GM23338 (cell line): ENCODE results near the gene C1orf87. TPM values are rescaled to one million over a fixed set of nuclear protein-coding genes. Genes with fewer than 3 reads are reported as not detected.

Experiments used
- ATAC-seq: fragments of 200-7000 bp; cut with Tn5 transposase; 3 replicates; pipeline ENCODE4 v1.9.1; 2020
- DNase-seq: peaks from one replicate; pipeline ENCODE4 v3.0.0-alpha.2; 2015; ENCODE audit warnings: low spot score
- H2AFZ ChIP-seq: fragments of 200-600 bp; sonication (generic); 2 replicates; pipeline ENCODE4 v1.8.0; 2016; ENCODE audit warnings: antibody characterized with exemption, mild to moderate bottlenecking, moderate library complexity
- H3F3A ChIP-seq: fragments of 200-600 bp; sonication (generic); replicated peaks from 2 replicates; pipeline ENCODE4 v1.8.0; 2017; ENCODE audit warnings: antibody characterized with exemption, mixed run types, low read depth
- H3K27ac ChIP-seq: fragments of 200-600 bp; sonication (generic); 2 replicates; pipeline ENCODE4 v1.6.1; 2016; ENCODE audit warnings: low read depth
- H3K27me3 ChIP-seq: fragments of 200-600 bp; sonication (generic); 2 replicates; pipeline ENCODE4 v1.8.0; 2016; ENCODE audit warnings: mild to moderate bottlenecking, mixed run types, moderate library complexity; ENCODE audit not compliant: insufficient read depth
- H3K36me3 ChIP-seq: fragments of 200-600 bp; sonication (generic); 2 replicates; pipeline ENCODE4 v1.8.0; 2016; ENCODE audit warnings: mild to moderate bottlenecking; ENCODE audit not compliant: insufficient read depth
- H3K4me1 ChIP-seq: fragments of 200-600 bp; sonication (generic); 2 replicates; pipeline ENCODE4 v1.8.0; 2016; ENCODE audit warnings: mild to moderate bottlenecking, moderate library complexity; ENCODE audit not compliant: insufficient read depth
- H3K4me2 ChIP-seq: fragments of 200-600 bp; sonication (generic); 2 replicates; pipeline ENCODE4 v1.7.1; 2017; ENCODE audit warnings: mixed run types
- H3K4me3 ChIP-seq: fragments of 200-600 bp; sonication (generic); 2 replicates; pipeline ENCODE4 v1.6.1; 2016; ENCODE audit warnings: mixed run types
- H3K79me2 ChIP-seq: fragments of 200-600 bp; sonication (generic); replicated peaks from 2 replicates; pipeline ENCODE4 v1.8.0; 2017; ENCODE audit warnings: mild to moderate bottlenecking; ENCODE audit not compliant: insufficient read depth
- H3K9me2 ChIP-seq: fragments of 200-600 bp; sonication (generic); 2 replicates; pipeline ENCODE4 v1.8.0; 2017; ENCODE audit not compliant: insufficient read depth
- H4K20me1 ChIP-seq: fragments of 200-600 bp; sonication (generic); replicated peaks from 2 replicates; pipeline ENCODE4 v1.8.0; 2017; ENCODE audit warnings: mild to moderate bottlenecking; ENCODE audit not compliant: insufficient read depth
- H3K27ac Mint-ChIP-seq: 2 replicates; pipeline ENCODE4 v1.8.0; 2020; ENCODE audit warnings: inconsistent platforms, mild to moderate bottlenecking, moderate library complexity, mixed read lengths
- H3K27me3 Mint-ChIP-seq: 3 replicates; pipeline ENCODE4 v1.8.0; 2022; ENCODE audit warnings: low read depth, mild to moderate bottlenecking, moderate library complexity, mixed read lengths, inconsistent platforms; ENCODE audit not compliant: insufficient read depth, poor library complexity
- H3K36me3 Mint-ChIP-seq: 3 replicates; pipeline ENCODE4 v1.8.0; 2021; ENCODE audit warnings: low read depth, mild to moderate bottlenecking, inconsistent platforms, moderate library complexity, mixed read lengths
- H3K4me1 Mint-ChIP-seq: 3 replicates; pipeline ENCODE4 v1.8.0; 2020; ENCODE audit warnings: mild to moderate bottlenecking, inconsistent platforms, mixed read lengths
- H3K4me3 Mint-ChIP-seq: 3 replicates; pipeline ENCODE4 v1.8.0; 2021; ENCODE audit warnings: moderate library complexity, mild to moderate bottlenecking, inconsistent platforms, mixed read lengths
- H3K9me3 Mint-ChIP-seq: 3 replicates; pipeline ENCODE4 v1.8.0; 2020; ENCODE audit warnings: moderate library complexity, mild to moderate bottlenecking, inconsistent platforms, mixed read lengths
- CREB1 ChIP-seq: fragments of 250-450 bp; sonication (Bioruptor Pico); IDR thresholded peaks from 2 replicates; pipeline ENCODE4 v1.5.0; 2020; ENCODE audit warnings: low read depth, mild to moderate bottlenecking, moderate library complexity
- ETS1 ChIP-seq: IDR thresholded peaks from 2 replicates; pipeline ENCODE4 v1.6.1; 2016; ENCODE audit warnings: antibody characterized with exemption
- EZH2phosphoT487 ChIP-seq: fragments of 200-600 bp; sonication (generic); IDR thresholded peaks from one replicate; pipeline ENCODE4 v1.8.1; 2018; ENCODE audit warnings: antibody characterized with exemption; ENCODE audit not compliant: unreplicated experiment
- NANOG ChIP-seq: IDR thresholded peaks from 2 replicates; pipeline ENCODE4 v1.6.1; 2016; ENCODE audit warnings: antibody characterized with exemption, borderline replicate concordance
- REST ChIP-seq: IDR thresholded peaks from one replicate; pipeline ENCODE4 v1.6.1; 2018; ENCODE audit warnings: antibody characterized with exemption; ENCODE audit not compliant: unreplicated experiment
- ZNF331 ChIP-seq: fragments of 250-450 bp; sonication (Bioruptor Pico); IDR thresholded peaks from 2 replicates; pipeline ENCODE4 v1.5.0; 2020; ENCODE audit warnings: low read depth, mild to moderate bottlenecking, moderate library complexity
- polyA plus RNA-seq: library from polyadenylated mRNA; unstranded; fragments of >200 nt; fragmentation: Nextera tagmentation; extraction: Ambion mirVana; gene quantifications from 2 replicates; pipeline ENCODE4 v1.2.1, GENCODE V29; 2016
- total RNA-seq: library from RNA; depleted of rRNA; stranded (reverse); fragments of >200 nt; shearing (Covaris generic); gene quantifications from 2 replicates; pipeline ENCODE4 v1.2.3, GENCODE V29; 2014
- TF ChIP-seq, protein P1 (sequence below): fragments of 250-450 bp; sonication (Bioruptor Pico); IDR thresholded peaks from 2 replicates; pipeline ENCODE4 v1.5.0; 2020; ENCODE audit warnings: mild to moderate bottlenecking, moderate library complexity
- TF ChIP-seq, protein P2 (sequence below), 2 experiments: fragments of 200-600 bp in 1 of 2; sonication (generic) in 1 of 2; conservative IDR thresholded peaks; 2 replicates each; pipeline versions ENCODE4 v1.5.1 to v1.6.1; 2016 to 2017; ENCODE audit warnings: antibody characterized with exemption in 2 of 2, low read depth in 2 of 2, mild to moderate bottlenecking in 2 of 2, moderate library complexity in 1 of 2

The C1orf87 gene
- total and polyA plus RNA-seq, 2 experiments from 2014 or later: 0.07 to 0.21 TPM

GRCh38 chr1:60055336-60055735 is 18.2 kb downstream of the C1orf87 start:
- Histone ChIP-seq H3K4me3 (no peak overlapping the region), H3K4me1 (no peaks in the 10 kb centered on the region), H3K9me2 (no peaks in the 10 kb centered on the region), H4K20me1 (no peaks in the 10 kb centered on the region), H3K36me3 (no peaks in the 10 kb centered on the region), H3K27ac (no peak overlapping the region), H3K4me2 (no peak overlapping the region), H3K27me3 (no peaks in the 10 kb centered on the region), H2AFZ (no peak overlapping the region), H3F3A (no peaks in the 10 kb centered on the region), H3K79me2 (no peaks in the 10 kb centered on the region)
- Mint-ChIP-seq H3K4me3 (no peak overlapping the region), H3K4me1 (peaks cover 6% of the 10 kb centered on the region; the same call in 1 of the 3 replicates), H3K9me3 (peaks cover 4% of the 10 kb centered on the region; the same call in 1 of the 3 replicates), H3K27me3 (no peaks in the 10 kb centered on the region), H3K36me3 (no peaks in the 10 kb centered on the region; the same call in 2 of the 3 replicates), H3K27ac (no peak overlapping the region)
- DNase-seq (no peak), ATAC-seq (no peak)
- TF ChIP-seq ETS1 (no peak), REST (no peak)

GRCh38 chr1:60054374-60054773 is 19.2 kb downstream of the C1orf87 start:
- peaks cover 3% of the 10 kb centered on the region; the same call in 1 of the 3 replicates for H3K4me1 Mint-ChIP-seq
- no peaks in the 10 kb centered on the region for H3F3A ChIP-seq
- no peak overlapping the region for H3K27ac Mint-ChIP-seq
- no peaks in the 10 kb centered on the region for H3K27me3 Mint-ChIP-seq
- no peaks in the 10 kb centered on the region for H3K79me2 ChIP-seq
- no peak overlapping the region for H2AFZ ChIP-seq
- ATAC-seq: no peak
- H3K4me3 ChIP-seq: no peak overlapping the region
- no peak overlapping the region for H3K4me3 Mint-ChIP-seq
- no peaks in the 10 kb centered on the region; the same call in 2 of the 3 replicates for H3K36me3 Mint-ChIP-seq
- no peak for TF ChIP-seq ZNF331 (CRISPR knock-in tag)
- TF ChIP-seq, protein P1, sequence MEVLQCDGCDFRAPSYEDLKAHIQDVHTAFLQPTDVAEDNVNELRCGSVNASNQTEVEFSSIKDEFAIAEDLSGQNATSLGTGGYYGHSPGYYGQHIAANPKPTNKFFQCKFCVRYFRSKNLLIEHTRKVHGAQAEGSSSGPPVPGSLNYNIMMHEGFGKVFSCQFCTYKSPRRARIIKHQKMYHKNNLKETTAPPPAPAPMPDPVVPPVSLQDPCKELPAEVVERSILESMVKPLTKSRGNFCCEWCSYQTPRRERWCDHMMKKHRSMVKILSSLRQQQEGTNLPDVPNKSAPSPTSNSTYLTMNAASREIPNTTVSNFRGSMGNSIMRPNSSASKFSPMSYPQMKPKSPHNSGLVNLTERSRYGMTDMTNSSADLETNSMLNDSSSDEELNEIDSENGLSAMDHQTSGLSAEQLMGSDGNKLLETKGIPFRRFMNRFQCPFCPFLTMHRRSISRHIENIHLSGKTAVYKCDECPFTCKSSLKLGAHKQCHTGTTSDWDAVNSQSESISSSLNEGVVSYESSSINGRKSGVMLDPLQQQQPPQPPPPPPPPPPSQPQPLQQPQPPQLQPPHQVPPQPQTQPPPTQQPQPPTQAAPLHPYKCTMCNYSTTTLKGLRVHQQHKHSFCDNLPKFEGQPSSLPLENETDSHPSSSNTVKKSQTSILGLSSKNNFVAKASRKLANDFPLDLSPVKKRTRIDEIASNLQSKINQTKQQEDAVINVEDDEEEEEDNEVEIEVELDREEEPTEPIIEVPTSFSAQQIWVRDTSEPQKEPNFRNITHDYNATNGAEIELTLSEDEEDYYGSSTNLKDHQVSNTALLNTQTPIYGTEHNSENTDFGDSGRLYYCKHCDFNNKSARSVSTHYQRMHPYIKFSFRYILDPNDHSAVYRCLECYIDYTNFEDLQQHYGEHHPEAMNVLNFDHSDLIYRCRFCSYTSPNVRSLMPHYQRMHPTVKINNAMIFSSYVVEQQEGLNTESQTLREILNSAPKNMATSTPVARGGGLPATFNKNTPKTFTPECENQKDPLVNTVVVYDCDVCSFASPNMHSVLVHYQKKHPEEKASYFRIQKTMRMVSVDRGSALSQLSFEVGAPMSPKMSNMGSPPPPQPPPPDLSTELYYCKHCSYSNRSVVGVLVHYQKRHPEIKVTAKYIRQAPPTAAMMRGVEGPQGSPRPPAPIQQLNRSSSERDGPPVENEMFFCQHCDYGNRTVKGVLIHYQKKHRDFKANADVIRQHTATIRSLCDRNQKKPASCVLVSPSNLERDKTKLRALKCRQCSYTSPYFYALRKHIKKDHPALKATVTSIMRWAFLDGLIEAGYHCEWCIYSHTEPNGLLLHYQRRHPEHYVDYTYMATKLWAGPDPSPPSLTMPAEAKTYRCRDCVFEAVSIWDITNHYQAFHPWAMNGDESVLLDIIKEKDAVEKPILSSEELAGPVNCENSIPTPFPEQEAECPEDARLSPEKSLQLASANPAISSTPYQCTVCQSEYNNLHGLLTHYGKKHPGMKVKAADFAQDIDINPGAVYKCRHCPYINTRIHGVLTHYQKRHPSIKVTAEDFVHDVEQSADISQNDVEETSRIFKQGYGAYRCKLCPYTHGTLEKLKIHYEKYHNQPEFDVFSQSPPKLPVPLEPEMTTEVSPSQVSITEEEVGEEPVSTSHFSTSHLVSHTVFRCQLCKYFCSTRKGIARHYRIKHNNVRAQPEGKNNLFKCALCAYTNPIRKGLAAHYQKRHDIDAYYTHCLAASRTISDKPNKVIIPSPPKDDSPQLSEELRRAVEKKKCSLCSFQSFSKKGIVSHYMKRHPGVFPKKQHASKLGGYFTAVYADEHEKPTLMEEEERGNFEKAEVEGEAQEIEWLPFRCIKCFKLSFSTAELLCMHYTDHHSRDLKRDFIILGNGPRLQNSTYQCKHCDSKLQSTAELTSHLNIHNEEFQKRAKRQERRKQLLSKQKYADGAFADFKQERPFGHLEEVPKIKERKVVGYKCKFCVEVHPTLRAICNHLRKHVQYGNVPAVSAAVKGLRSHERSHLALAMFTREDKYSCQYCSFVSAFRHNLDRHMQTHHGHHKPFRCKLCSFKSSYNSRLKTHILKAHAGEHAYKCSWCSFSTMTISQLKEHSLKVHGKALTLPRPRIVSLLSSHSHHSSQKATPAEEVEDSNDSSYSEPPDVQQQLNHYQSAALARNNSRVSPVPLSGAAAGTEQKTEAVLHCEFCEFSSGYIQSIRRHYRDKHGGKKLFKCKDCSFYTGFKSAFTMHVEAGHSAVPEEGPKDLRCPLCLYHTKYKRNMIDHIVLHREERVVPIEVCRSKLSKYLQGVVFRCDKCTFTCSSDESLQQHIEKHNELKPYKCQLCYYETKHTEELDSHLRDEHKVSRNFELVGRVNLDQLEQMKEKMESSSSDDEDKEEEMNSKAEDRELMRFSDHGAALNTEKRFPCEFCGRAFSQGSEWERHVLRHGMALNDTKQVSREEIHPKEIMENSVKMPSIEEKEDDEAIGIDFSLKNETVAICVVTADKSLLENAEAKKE (CRISPR knock-in tag): no peak
- no peak for TF ChIP-seq EZH2phosphoT487
- TF ChIP-seq, protein P2, sequence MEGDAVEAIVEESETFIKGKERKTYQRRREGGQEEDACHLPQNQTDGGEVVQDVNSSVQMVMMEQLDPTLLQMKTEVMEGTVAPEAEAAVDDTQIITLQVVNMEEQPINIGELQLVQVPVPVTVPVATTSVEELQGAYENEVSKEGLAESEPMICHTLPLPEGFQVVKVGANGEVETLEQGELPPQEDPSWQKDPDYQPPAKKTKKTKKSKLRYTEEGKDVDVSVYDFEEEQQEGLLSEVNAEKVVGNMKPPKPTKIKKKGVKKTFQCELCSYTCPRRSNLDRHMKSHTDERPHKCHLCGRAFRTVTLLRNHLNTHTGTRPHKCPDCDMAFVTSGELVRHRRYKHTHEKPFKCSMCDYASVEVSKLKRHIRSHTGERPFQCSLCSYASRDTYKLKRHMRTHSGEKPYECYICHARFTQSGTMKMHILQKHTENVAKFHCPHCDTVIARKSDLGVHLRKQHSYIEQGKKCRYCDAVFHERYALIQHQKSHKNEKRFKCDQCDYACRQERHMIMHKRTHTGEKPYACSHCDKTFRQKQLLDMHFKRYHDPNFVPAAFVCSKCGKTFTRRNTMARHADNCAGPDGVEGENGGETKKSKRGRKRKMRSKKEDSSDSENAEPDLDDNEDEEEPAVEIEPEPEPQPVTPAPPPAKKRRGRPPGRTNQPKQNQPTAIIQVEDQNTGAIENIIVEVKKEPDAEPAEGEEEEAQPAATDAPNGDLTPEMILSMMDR (conservative IDR thresholded peaks at IDR 0.05; ENCODE audit: low read depth in 2 of 2): no peak
- TF ChIP-seq NANOG: no peak
- TF ChIP-seq CREB1: no peak
- peaks cover 9% of the 10 kb centered on the region; the same call in 2 of the 3 replicates for H3K9me3 Mint-ChIP-seq
- no peaks in the 10 kb centered on the region for H3K4me1 ChIP-seq
- H3K27me3 ChIP-seq: no peaks in the 10 kb centered on the region
- H3K9me2 ChIP-seq: no peaks in the 10 kb centered on the region
- H4K20me1 ChIP-seq: no peaks in the 10 kb centered on the region
- DNase-seq: no peak
- no peaks in the 10 kb centered on the region for H3K36me3 ChIP-seq
- H3K4me2 ChIP-seq: no peak overlapping the region
- H3K27ac ChIP-seq: no peak overlapping the region
